GM12874 (cell line): Measurements from ENCODE around the gene GGA2.

Experiments used
- TF ChIP-seq, protein P1 (sequence below): IDR thresholded peaks from 2 replicates; pipeline ENCODE4 v1.5.1; 2011; ENCODE audit warnings: low read depth, mild to moderate bottlenecking, control low read depth, low read length, moderate library complexity; ENCODE audit not compliant: insufficient read depth

The GGA2 gene

DNA sequence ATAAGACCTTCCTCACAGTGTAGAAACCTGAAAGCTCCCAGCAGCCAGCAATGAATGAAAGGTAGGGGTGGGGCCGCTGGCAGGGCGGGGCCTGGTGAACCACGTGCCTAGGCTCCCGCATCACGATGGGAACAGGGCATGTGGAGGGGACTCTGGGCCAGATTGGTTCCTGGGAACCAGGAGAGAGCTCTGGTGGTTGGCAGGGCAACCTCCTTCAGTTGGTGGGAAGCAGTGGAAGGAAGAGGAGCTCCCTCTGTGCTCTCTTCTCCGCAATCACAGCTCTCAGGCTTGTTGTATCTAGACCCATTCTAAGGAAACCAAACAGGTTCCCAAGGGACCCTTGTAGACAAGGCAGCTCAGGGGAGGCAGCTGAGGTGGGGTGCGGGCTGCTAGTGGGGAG lies 10.5 kb downstream of the GGA2 start:
- TF ChIP-seq, protein P1, sequence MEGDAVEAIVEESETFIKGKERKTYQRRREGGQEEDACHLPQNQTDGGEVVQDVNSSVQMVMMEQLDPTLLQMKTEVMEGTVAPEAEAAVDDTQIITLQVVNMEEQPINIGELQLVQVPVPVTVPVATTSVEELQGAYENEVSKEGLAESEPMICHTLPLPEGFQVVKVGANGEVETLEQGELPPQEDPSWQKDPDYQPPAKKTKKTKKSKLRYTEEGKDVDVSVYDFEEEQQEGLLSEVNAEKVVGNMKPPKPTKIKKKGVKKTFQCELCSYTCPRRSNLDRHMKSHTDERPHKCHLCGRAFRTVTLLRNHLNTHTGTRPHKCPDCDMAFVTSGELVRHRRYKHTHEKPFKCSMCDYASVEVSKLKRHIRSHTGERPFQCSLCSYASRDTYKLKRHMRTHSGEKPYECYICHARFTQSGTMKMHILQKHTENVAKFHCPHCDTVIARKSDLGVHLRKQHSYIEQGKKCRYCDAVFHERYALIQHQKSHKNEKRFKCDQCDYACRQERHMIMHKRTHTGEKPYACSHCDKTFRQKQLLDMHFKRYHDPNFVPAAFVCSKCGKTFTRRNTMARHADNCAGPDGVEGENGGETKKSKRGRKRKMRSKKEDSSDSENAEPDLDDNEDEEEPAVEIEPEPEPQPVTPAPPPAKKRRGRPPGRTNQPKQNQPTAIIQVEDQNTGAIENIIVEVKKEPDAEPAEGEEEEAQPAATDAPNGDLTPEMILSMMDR, result no peak

DNA sequence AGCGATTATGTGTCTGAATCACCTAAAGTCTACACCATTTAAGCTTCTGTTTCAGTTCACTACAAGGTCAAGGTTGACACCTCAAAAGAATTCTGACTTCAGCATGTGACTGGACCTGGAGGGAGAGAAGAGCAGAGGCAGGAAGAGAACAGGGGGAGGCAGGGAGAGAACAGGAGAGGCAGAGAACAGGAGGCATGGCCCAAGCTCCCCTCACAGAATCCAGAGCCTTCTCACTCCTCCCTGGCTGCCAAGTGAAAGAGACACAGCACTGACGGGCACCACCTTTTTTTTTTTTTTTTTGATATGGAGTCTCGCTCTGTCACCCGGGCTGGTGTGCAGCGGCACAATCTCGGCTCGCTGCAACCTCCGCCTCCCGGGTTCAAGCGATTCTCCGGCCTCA lies 11.4 kb downstream of the GGA2 start:
- TF ChIP-seq, protein P1, result no peak

DNA sequence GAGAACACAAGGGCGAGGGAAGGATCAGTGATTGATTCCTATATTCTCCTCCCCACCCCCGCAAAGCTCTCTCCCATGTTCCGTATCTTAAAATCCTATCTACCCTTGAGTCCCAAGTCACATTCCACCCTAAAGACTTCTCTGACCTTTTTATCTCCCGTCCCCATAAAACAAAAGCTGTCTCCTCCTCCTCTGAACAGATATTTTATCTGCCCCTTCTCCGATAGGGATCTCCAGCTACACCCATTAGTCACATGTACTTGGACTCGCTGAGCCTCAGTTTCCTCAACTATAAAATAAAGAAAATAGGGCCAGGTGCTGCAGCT lies 12.8 kb downstream of the GGA2 start:
- TF ChIP-seq, protein P1, result no peak

DNA sequence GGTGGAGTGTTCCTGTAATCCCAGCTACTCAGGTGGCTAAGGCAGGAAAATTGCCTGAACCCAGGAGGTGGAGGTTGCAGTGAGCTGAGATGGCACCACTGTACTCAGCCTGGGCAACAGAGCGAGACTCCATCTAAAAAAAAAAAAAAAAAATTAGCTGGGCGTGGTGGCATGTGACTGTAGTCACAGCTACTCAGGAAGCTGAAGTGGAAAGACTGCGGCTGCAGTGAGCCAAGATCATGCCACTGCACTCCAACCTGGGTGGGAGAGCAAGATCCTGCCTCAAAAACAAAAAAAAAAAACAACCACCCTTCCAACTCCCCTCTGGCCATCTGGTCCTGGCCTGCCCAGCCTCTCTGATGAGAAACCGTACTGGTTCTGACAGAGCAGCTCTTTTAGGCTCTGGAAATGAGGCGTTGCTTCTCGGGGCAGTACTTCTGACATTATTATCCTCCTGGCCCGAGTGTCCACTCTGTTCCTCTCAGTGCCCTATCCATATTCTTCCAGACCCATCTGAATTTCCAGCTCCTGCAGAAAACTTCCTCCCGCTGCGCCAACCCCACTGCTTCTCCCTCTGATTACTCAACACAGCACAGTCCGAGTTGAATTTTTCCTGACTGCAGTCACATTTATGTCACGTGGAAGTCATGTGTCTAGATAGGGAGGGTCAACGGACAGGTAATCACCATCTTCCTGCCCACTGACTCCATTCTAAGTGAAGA lies 13.3 kb downstream of the GGA2 start:
- TF ChIP-seq, protein P1, result no peak

DNA sequence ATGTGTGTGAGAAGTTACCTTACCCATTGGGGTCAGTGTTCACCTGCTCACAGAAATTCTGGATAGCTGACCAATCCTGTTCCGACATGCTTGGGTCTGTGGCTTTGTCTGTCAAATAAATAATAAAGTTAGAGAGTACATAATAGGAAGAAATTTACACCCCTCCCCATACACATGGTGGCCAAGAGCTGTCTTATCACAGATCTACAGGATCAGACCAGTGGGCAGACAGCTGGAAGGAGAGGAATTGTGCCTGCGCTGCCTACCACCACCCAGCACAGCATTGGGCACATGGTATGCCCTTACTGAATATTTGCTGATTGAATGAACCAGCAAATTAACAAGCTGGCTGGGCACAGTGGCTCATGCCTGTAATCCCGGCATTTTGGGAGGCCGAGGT lies 14.6 kb downstream of the GGA2 start:
- TF ChIP-seq, protein P1, result no peak

DNA sequence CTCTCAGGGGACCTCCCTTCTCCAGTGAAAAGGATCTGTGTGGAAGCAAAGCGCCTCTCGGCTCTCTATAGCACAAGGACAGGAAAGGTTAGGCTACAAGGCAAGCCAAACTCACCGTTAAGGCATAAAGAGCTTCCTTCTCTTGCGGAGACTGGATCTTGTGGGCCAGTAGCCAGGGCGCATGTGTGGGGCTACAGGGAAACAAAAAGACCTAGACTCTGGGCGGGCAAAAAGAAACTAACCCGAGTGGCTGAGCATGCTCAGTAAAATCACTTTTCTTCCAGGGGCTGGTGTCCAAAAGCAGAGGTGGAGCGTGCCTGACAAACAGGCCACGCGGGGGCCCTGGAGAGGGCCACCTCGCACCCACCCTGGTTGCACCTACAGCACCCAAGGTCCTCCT lies 16.1 kb downstream of the GGA2 start:
- TF ChIP-seq, protein P1, result no peak

DNA sequence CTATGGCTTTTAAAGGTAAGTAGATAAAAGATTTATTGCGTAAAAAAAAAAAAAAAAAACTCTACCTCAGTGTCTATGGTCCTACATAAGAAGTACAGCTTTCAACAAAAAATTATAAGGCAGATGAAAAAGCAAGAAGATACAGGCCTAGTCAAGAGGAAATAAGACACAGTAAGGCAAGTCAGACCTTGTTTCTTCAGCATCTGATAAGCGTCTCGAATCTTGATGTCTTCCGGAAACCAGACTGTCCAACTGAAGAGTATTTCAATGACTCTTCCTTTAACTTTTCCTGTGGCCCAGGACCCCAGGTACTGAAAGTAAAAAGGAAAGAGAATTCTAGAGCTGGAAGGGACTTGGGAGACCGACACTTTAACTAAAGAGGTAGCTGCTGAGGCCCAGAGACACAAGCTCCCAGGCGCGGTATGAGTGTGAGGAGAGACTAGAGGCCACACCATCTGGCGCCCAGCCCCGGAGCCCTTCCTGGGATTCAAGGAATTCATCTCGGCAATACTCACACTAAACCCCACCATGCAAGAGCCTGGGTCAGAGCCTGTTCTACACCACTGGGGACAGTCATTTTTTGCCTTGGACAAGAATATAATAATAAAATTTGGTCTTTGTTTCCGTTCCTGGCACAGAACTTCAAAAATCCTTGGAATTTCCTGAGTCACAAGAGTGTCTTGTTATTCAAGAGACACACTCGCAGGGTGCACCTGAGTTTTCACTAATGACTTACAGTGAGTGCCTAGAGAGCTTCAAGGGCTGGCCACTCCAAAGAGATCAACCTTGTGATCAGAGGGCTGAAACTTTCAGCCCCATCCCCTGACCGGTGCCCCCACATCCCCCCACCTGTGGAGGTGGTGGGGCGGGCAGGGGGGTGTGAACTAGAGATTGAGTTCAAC lies 18.6 kb downstream of the GGA2 start:
- TF ChIP-seq, protein P1, result no peak
